SH-SY5Y (cell line): ENCODE results near the gene NUDT7.

Experiments used
- GATA2 ChIP-seq: IDR thresholded peaks from 2 replicates; pipeline ENCODE4 v1.6.1; 2011; ENCODE audit warnings: mild to moderate bottlenecking, low read depth, low read length
- GATA3 ChIP-seq: IDR thresholded peaks from 2 replicates; pipeline ENCODE4 v1.6.1; 2011; ENCODE audit warnings: low read depth, mild to moderate bottlenecking, low read length, moderate library complexity

DNA sequence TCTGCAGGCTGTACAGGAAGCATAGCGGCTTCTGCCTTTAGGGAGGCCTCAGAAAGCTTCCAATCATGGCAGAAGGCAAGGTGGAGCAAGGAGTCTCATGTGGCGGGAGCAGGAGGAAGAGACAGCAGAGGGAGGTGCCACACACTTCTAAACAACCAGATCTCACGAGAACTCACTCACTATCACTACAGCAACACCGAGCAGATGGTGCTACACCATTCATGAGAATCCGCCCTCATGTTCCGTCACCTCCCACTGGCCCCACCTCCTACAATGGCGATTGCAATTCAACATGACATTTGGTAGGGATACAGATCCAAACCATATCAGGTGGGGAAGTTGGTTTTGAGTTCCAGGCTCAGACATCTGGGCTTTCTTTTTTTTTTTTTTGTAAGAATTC is 31.9 kb upstream of the NUDT7 start:
- TF ChIP-seq GATA3 (no peak), GATA2 (no peak)
